Keratinocyte (primary cell): Measurements from ENCODE around the gene SAMD8. TPM values are rescaled to one million over a fixed set of nuclear protein-coding genes. Genes with fewer than 3 reads are reported as not detected.

Experiments
- DNase-seq: peaks from one replicate; pipeline ENCODE4 v3.0.0-alpha.2; 2011; ENCODE audit warnings: low read depth, missing footprints, low spot score
- FAIRE-seq: peaks from 2 replicates; lab custom pipeline; 2011; peaks lifted over from hg19 to GRCh38; lab: Jason Lieb, UNC
- H2AFZ ChIP-seq: 2 replicates; pipeline ENCODE4 v1.6.0; 2012; ENCODE audit warnings: low read length, control low read depth, inconsistent platforms; ENCODE audit not compliant: control insufficient read depth
- H3K27ac ChIP-seq: 2 replicates; pipeline ENCODE4 v1.5.1; 2011; ENCODE audit warnings: low read length; ENCODE audit not compliant: control insufficient read depth, insufficient read depth
- H3K27me3 ChIP-seq: 3 replicates; pipeline ENCODE4 v1.6.0; 2011; ENCODE audit warnings: low read length; ENCODE audit not compliant: control insufficient read depth, insufficient read depth; ENCODE audit errors: extremely low read depth
- H3K36me3 ChIP-seq, 2 experiments: 2 replicates in 1 of 2; 3 replicates in 1 of 2; pipeline ENCODE4 v1.5.1; 2011; ENCODE audit warnings: low read length in 2 of 2, mild to moderate bottlenecking in 1 of 2; ENCODE audit not compliant: control insufficient read depth in 2 of 2, insufficient read depth in 2 of 2; ENCODE audit errors: extremely low read depth in 1 of 2
- H3K4me1 ChIP-seq: 3 replicates; pipeline ENCODE4 v1.5.1; 2011; ENCODE audit warnings: low read length; ENCODE audit not compliant: control insufficient read depth, insufficient read depth; ENCODE audit errors: extremely low read depth
- H3K4me2 ChIP-seq: 3 replicates; pipeline ENCODE4 v1.6.0; 2011; ENCODE audit warnings: low read depth, low read length; ENCODE audit not compliant: control insufficient read depth, insufficient read depth; ENCODE audit errors: extremely low read depth
- H3K4me3 ChIP-seq, 3 experiments: fragments of 200-600 bp in 1 of 3; sonication (generic) in 1 of 3; 2 replicates in 2 of 3; 3 replicates in 1 of 3; pipeline ENCODE4 v1.5.1; 2011 to 2016; ENCODE audit warnings: low read length in 3 of 3, mild to moderate bottlenecking in 3 of 3, control low read depth in 2 of 3, inconsistent platforms in 1 of 3, low read depth in 1 of 3, mixed read lengths in 1 of 3, mixed run types in 1 of 3, moderate library complexity in 1 of 3; ENCODE audit not compliant: control insufficient read depth in 2 of 3, insufficient read depth in 2 of 3; ENCODE audit errors: extremely low read depth in 1 of 3
- H3K79me2 ChIP-seq: 2 replicates; pipeline ENCODE4 v1.6.0; 2012; ENCODE audit warnings: low read length; ENCODE audit not compliant: control insufficient read depth, insufficient read depth
- H3K9ac ChIP-seq: 3 replicates; pipeline ENCODE4 v1.6.0; 2011; ENCODE audit warnings: low read length; ENCODE audit not compliant: control insufficient read depth, insufficient read depth; ENCODE audit errors: extremely low read depth
- H3K9me1 ChIP-seq: 3 replicates; pipeline ENCODE4 v1.6.0; 2011; ENCODE audit warnings: low read length; ENCODE audit not compliant: control insufficient read depth, insufficient read depth; ENCODE audit errors: extremely low read depth
- H3K9me3 ChIP-seq: 2 replicates; pipeline ENCODE4 v1.5.1; 2012; ENCODE audit warnings: low read depth, low read length; ENCODE audit not compliant: control insufficient read depth
- H4K20me1 ChIP-seq: 3 replicates; pipeline ENCODE4 v1.6.0; 2011; ENCODE audit warnings: low read length; ENCODE audit not compliant: control insufficient read depth, insufficient read depth; ENCODE audit errors: extremely low read depth
- CTCF ChIP-seq, 3 experiments: IDR thresholded peaks in 1 of 3; conservative IDR thresholded peaks in 1 of 3; optimal IDR thresholded peaks in 1 of 3; 2 replicates in 2 of 3; 3 replicates in 1 of 3; pipeline versions ENCODE3 to v1.5.1; 2011; ENCODE audit warnings: low read length in 3 of 3, mild to moderate bottlenecking in 3 of 3, moderate library complexity in 2 of 3, control low read depth in 1 of 3, inconsistent platforms in 1 of 3; ENCODE audit not compliant: insufficient read depth in 2 of 3; ENCODE audit errors: extremely low read depth in 1 of 3
- EZH2 ChIP-seq: IDR thresholded peaks from one replicate; pipeline ENCODE4 v1.6.1; 2012; ENCODE audit warnings: inconsistent platforms, mild to moderate bottlenecking, low read length, moderate library complexity
- dilution Hi-C: fragments of 300-500 bp; cut with MboI; formaldehyde crosslinking; loops from one replicate; pipeline ENCODE4 v1.7.0; 2020; ENCODE audit warnings: low sequenced_read_pairs; ENCODE audit not compliant: extremely low pct_ligation_motif_present
- polyA plus RNA-seq, 5 experiments: library from polyadenylated mRNA; depleted of rRNA in 3 of 5; stranded (reverse) in 3 of 5; stranded (forward) in 1 of 5; unstranded in 1 of 5; fragments of >200 nt; gene quantifications; 1 replicate in 1 of 5; 2 replicates in 3 of 5; 3 replicates in 1 of 5; pipeline versions ENCODE4 v1.2.1 to v1.2.3, GENCODE V29; 2011 to 2012; ENCODE audit warnings: missing spikeins in 2 of 5, low read depth in 1 of 5, low replicate concordance in 1 of 5

The SAMD8 gene
- polyA plus RNA-seq, 1 donor (not counting 4 experiments of a cell fraction or from before 2014, with no cell fraction given): 31.7 TPM

DNA sequence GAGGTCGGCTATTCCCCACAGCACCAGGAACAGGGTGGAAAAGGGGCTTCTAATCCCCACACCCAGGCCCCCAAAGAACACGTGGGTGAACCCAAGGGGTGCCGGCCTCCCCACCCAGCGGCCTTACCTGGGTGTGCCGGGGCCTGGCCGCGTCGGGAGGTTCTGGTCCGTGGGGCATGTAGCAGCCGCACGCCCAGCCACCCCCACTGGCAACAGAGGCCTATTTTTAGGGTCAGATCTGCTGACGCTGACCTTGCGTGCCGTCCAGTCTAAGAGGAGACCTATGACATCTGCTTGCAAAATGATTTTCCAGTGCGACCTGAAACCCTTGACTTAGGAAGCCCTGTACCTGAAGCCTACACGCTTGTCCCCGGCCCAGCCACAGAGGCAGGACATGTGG lies 38.0 kb upstream of the SAMD8 start:
- dilution Hi-C loops: no loop called here
- Histone ChIP-seq H3K4me1 (no peaks in the 10 kb centered on the region), H3K9ac (no peak overlapping the region), H3K9me3 (no peaks in the 10 kb centered on the region), H3K27ac (no peak overlapping the region), H3K9me1 (no peaks in the 10 kb centered on the region), H3K36me3 (no peaks in the 10 kb centered on the region), H4K20me1 (no peaks in the 10 kb centered on the region), H3K79me2 (no peaks in the 10 kb centered on the region), H3K27me3 (no peaks in the 10 kb centered on the region), H3K4me2 (no peak overlapping the region), H2AFZ (no peak overlapping the region), H3K4me3 (no peak overlapping the region)
- FAIRE-seq (no peak), DNase-seq (no peak)
- TF ChIP-seq EZH2: no peak
- TF ChIP-seq CTCF (optimal IDR thresholded peaks at IDR 0.05 in 1 of 3, IDR thresholded peaks at IDR 0.05 in 1 of 3, conservative IDR thresholded peaks at IDR 0.05 in 1 of 3; ENCODE audit: extremely low read depth in 1 of 3, insufficient read depth in 2 of 3, low read length in 3 of 3): no peak

GRCh38 chr10:75074711-75075445 lies 36.6 kb upstream of the SAMD8 start:
- Histone ChIP-seq H3K4me3 (no peak overlapping the region), H4K20me1 (no peaks in the 10 kb centered on the region), H3K79me2 (no peaks in the 10 kb centered on the region), H3K9ac (no peak overlapping the region), H3K27me3 (no peaks in the 10 kb centered on the region), H3K9me3 (no peaks in the 10 kb centered on the region), H3K4me1 (peaks cover 5% of the 10 kb centered on the region), H3K36me3 (no peaks in the 10 kb centered on the region), H2AFZ (no peak overlapping the region), H3K27ac (no peak overlapping the region), H3K4me2 (no peak overlapping the region), H3K9me1 (no peaks in the 10 kb centered on the region)
- TF ChIP-seq CTCF (optimal IDR thresholded peaks at IDR 0.05 in 1 of 3, IDR thresholded peaks at IDR 0.05 in 1 of 3, conservative IDR thresholded peaks at IDR 0.05 in 1 of 3; ENCODE audit: extremely low read depth in 1 of 3, insufficient read depth in 2 of 3, low read length in 3 of 3) (no peak), EZH2 (no peak)
- FAIRE-seq (no peak), DNase-seq (no peak)
- dilution Hi-C loops: no loop called here
